HUES48 (cell line): ENCODE measurements around the gene ACSBG1.

Experiments
- H3K27ac ChIP-seq: one replicate; pipeline ENCODE4 v1.7.0; 2013; ENCODE audit warnings: low read depth, low read length, inconsistent platforms
- H3K27me3 ChIP-seq: 2 replicates; pipeline ENCODE4 v1.6.1; 2013; ENCODE audit warnings: mild to moderate bottlenecking, low read length; ENCODE audit not compliant: control insufficient read depth, insufficient read depth
- H3K36me3 ChIP-seq: 2 replicates; pipeline ENCODE4 v1.6.1; 2013; ENCODE audit warnings: low read length; ENCODE audit not compliant: control insufficient read depth, insufficient read depth
- H3K4me1 ChIP-seq: 2 replicates; pipeline ENCODE4 v1.6.1; 2013; ENCODE audit warnings: mild to moderate bottlenecking, low read length; ENCODE audit not compliant: control insufficient read depth, insufficient read depth
- H3K4me3 ChIP-seq: 2 replicates; pipeline ENCODE4 v1.5.1; 2013; ENCODE audit warnings: mild to moderate bottlenecking, low read depth, low read length
- H3K9ac ChIP-seq: 2 replicates; pipeline ENCODE4 v1.6.1; 2013; ENCODE audit warnings: mild to moderate bottlenecking, low read depth, low read length, moderate library complexity
- H3K9me3 ChIP-seq: 2 replicates; pipeline ENCODE4 v1.6.1; 2013; ENCODE audit warnings: low read length; ENCODE audit not compliant: control insufficient read depth, insufficient read depth

ACSBG1 gene

GRCh38 chr15:78208341-78208844 is 26.0 kb downstream of the ACSBG1 start:
- Histone ChIP-seq H3K9me3 (no peaks in the 10 kb centered on the region), H3K4me3 (no peak overlapping the region), H3K9ac (no peak overlapping the region), H3K27ac (no peak overlapping the region), H3K4me1 (no peaks in the 10 kb centered on the region; the same call in 1 of the 2 replicates), H3K36me3 (no peaks in the 10 kb centered on the region), H3K27me3 (no peaks in the 10 kb centered on the region)

GRCh38 chr15:78207641-78208340 is 26.6 kb downstream of the ACSBG1 start:
- no peaks in the 10 kb centered on the region; the same call in 1 of the 2 replicates for H3K4me1 ChIP-seq

GRCh38 chr15:78207110-78207458 is 27.3 kb downstream of the ACSBG1 start:
- H3K27me3 ChIP-seq, result no peaks in the 10 kb centered on the region
- H3K9ac ChIP-seq, result no peak overlapping the region
- H3K4me3 ChIP-seq, result no peak overlapping the region
- H3K9me3 ChIP-seq, result no peaks in the 10 kb centered on the region
- no peaks in the 10 kb centered on the region; the same call in 1 of the 2 replicates for H3K4me1 ChIP-seq
- no peaks in the 10 kb centered on the region for H3K36me3 ChIP-seq
- H3K27ac ChIP-seq, result no peak overlapping the region

More at GRCh38 chr15:78207641-78208340, 26.6 kb downstream of the ACSBG1 start:
- Histone ChIP-seq H3K36me3 (no peaks in the 10 kb centered on the region), H3K27ac (no peak overlapping the region), H3K4me3 (no peak overlapping the region), H3K27me3 (no peaks in the 10 kb centered on the region), H3K9me3 (no peaks in the 10 kb centered on the region), H3K9ac (no peak overlapping the region)

- Histone ChIP-seq H3K9ac (no peak overlapping the region), H3K36me3 (no peaks in the 10 kb centered on the region), H3K9me3 (no peaks in the 10 kb centered on the region), H3K4me3 (no peak overlapping the region), H3K27ac (no peak overlapping the region), H3K4me1 (no peaks in the 10 kb centered on the region; the same call in 1 of the 2 replicates), H3K27me3 (no peaks in the 10 kb centered on the region)
Observed at GRCh38 chr15:78206326-78207109, 27.8 kb downstream of the ACSBG1 start.

GRCh38 chr15:78205856-78206255 is 28.5 kb downstream of the ACSBG1 start:
- Histone ChIP-seq H3K27ac (no peak overlapping the region), H3K4me3 (no peak overlapping the region), H3K36me3 (no peaks in the 10 kb centered on the region), H3K4me1 (no peaks in the 10 kb centered on the region; the same call in 1 of the 2 replicates), H3K9ac (no peak overlapping the region), H3K9me3 (no peaks in the 10 kb centered on the region), H3K27me3 (no peaks in the 10 kb centered on the region)

GRCh38 chr15:78205337-78205736 is 29.0 kb downstream of the ACSBG1 start:
- Histone ChIP-seq H3K4me3 (no peak overlapping the region), H3K27me3 (no peaks in the 10 kb centered on the region), H3K9me3 (no peaks in the 10 kb centered on the region), H3K4me1 (no peaks in the 10 kb centered on the region; the same call in 1 of the 2 replicates), H3K36me3 (no peaks in the 10 kb centered on the region), H3K27ac (no peak overlapping the region), H3K9ac (no peak overlapping the region)

- H3K9ac ChIP-seq, result no peak overlapping the region
- no peaks in the 10 kb centered on the region for H3K27me3 ChIP-seq
- no peaks in the 10 kb centered on the region; the same call in 1 of the 2 replicates for H3K4me1 ChIP-seq
- H3K9me3 ChIP-seq, result no peaks in the 10 kb centered on the region
- no peak overlapping the region for H3K27ac ChIP-seq
- H3K4me3 ChIP-seq, result no peak overlapping the region
- no peaks in the 10 kb centered on the region for H3K36me3 ChIP-seq
Observed at GRCh38 chr15:78204351-78205309, 29.7 kb downstream of the ACSBG1 start.

GRCh38 chr15:78203346-78204225 is 30.8 kb downstream of the ACSBG1 start:
- H3K36me3 ChIP-seq, result no peaks in the 10 kb centered on the region
- no peaks in the 10 kb centered on the region; the same call in 1 of the 2 replicates for H3K4me1 ChIP-seq
- H3K4me3 ChIP-seq, result no peak overlapping the region
- no peak overlapping the region for H3K9ac ChIP-seq
- no peaks in the 10 kb centered on the region for H3K9me3 ChIP-seq
- no peak overlapping the region for H3K27ac ChIP-seq
- no peaks in the 10 kb centered on the region for H3K27me3 ChIP-seq

GRCh38 chr15:78201281-78202190 is 32.8 kb downstream of the ACSBG1 start:
- Histone ChIP-seq H3K27me3 (no peaks in the 10 kb centered on the region), H3K9me3 (no peaks in the 10 kb centered on the region), H3K4me3 (no peak overlapping the region), H3K4me1 (no peaks in the 10 kb centered on the region; the same call in 1 of the 2 replicates), H3K9ac (no peak overlapping the region), H3K36me3 (no peaks in the 10 kb centered on the region), H3K27ac (no peak overlapping the region)
